GM21529 (cell line): ENCODE measurements around the gene DBN1.

Experiments used
- ATAC-seq: cut with Tn5 transposase; IDR thresholded peaks from one replicate; pipeline ENCODE4 v1.9.1; 2021; ENCODE audit not compliant: unreplicated experiment

Gene DBN1

DNA sequence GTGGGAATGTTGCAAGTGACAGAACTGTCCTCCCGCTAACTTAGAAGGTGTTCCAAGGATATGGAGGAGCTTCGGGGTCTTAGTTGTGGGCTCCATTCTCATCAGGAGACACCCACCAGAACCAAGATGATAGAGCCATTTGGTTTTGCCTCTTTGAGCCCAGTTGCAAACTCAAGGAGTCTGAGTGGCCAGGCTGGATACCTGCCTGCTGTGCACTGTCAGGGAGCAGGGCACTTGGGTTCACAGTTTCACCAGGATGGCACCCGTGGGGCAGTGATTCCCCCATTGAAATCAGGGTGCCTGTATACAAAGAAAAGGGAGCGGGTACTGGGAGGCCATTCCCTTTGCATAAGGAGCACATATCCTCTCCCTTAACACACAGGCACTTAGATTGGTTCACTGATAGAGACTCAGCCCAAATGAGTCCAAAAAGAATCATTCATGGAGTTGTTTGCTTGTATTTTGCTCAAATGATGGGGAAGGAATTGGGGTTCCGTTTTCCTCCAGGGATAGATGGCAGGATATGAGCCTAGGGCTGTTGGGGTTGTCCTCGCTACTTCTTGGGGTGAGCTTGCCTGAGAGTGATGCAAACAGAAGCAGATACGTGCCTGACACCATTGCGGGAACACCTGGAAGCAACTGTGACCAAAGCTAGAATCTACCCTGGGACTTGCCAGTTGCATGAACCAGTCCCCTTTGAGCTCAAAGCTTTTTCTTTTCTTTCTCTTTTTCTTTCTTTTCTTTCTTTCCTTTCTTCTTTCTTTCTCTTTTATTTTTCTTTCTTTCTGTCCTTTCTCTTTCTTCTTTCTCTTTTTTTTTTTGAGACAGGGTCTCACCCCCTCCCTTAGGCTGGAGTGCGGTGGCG lies 28.1 kb downstream of the DBN1 start:
- no peak for ATAC-seq

DNA sequence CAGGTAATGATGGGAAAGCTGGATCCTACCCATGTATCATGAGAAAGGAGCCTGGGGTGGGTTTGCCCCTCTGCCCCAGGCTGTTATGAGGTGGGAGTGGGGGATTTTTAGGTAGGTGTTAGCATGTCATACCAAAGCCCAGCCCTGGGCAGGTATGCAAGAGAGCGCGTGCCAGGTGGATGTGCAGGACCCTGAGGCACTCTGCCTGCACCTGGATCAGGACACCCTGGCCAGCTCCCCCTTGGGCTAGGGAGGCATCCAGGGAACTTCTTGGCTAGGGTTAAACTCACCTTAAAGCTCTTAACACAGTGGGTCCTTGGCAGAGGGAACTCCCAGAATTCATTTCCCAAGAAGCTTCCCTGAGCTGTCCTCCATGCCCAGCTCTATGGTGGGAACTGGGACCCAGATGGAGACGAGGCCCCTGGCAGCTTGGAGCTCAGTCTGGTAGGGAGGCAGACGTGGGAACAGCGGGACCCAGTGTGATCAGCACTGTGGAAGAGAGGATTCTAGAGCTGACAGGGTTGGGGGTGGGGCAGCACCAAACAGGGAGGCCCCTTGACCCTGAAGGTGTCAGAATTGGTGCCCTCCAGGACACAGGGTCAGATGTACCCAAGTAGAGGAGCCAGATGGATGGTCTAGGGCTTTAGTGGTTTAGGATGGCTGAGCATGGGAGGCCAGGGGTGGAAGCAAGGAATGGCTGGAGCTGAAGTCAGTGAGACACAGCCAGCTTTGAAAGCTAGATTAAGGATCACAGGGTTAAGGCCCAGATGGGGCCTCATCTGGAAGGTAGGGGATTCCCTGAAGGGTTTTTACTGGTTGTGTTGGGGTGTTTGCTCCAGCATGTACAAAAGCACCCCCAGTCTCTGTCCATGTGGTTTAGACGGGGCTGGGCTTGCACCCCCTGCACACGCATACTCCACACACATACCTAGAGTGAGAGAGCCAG lies 29.1 kb downstream of the DBN1 start:
- ATAC-seq, result no peak

DNA sequence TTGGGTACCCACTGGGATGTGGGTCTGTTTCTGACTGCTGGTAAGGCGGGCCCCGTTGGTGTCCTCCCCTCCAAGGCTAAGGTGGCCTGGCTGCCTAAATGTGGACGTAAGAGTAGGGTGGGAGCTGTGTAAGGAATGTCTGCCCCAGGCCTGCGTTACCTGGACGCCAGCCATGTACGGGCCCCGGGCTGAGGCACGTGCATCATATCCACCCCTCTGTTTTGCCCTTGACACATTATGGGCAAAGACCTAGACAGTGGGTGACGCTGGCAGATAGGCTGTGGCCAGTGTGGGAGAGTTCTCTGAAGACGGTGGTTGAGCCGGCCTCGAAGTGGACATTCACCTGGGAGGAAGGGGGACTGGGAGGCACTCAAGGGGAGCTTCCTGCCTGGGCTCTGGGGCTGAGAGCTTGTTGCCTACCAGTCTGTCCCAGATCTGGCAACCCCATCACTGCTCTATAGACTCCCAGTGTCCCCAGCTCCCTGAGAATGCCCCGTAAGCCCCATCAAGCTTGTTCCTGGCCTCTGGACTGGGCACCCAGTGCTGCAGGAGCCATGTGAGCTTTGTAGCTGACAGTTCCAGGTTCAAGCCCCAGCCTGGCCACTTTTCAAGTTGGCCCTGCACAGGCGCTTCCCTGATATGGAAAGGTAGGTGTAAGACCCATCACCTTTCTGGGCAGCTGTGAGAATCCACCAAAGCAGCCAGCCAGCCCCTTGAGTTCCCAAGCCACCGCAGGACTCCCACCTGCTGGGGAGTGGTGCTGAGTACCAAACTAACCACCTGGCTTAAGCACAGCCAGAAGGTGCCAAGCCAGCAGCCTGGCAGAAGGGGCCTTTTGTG lies 30.1 kb downstream of the DBN1 start:
- no peak for ATAC-seq

DNA sequence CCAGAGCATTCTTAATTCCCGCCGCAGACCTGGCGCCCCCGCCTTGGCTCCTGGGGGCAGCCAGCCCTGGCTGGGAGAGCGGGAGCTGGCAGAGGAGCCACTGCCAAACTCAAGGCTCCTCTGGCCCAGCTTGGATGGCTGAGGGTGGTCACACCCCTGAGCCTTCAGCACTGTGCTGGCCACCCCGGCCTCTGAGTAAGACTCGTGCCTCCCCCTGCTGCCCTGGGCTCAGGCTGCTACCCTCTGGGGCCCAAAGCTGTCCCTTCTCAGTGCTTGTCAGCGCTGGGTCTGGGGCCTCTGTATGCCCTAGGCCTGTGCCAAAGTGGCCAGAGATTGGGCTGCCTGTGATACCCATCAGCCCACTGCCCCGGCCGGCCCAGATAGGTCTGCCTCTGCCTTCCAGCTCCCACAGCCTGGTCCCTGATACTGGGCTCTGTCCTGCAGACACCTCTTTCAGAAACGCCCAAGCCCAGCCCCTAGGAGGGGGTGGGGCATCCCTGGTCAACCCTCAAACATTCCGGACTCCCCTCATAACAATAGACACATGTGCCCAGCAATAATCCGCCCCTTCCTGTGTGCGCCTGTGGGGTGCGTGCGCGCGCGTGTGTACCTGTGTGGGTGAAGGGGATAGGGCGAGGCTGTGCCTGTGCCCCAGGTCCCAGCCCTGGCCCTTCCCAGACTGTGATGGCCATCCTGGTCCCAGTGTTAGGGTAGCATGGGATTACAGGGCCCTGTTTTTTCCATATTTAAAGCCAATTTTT lies 31.2 kb downstream of the DBN1 start:
- no peak for ATAC-seq

DNA sequence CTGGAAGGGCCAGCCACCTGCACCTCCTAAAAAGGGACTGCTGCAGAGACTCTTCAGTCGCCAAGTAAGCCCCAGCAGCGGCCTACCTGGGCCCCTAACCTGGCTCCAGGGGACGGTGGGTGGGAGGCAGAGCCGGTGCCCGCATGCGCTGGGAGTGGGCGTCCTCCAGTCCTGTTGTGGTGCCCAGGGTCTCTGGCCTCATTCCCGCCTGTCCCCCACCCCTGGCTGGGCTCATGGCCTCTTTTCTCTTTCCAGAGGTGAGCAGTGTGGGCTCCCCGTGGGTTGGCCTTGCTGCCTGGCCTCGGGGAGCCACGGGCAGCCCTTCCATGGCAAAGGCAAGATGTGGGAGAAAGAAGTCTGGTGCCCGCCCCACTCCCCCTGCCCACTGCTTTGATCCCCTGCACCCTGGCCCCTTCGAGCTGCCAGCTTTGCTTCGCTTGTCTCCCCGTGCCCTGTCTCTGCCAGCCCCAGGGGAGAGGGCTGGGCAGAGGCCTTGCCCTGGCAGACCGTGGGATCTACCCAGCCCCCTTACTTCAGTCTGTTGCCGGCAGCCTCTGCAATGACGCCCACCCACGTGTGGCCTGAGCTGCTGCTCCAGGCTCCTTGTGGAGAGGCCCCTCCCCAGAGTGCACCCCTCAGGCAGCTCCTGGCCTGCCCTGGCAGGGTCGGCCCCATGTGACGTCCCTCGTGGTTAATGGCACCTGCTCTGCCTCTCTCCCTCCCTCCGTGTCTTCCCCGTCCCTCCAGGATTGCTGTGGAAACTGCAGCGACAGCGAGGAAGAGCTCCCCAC lies 32.2 kb downstream of the DBN1 start:
- ATAC-seq, result no peak

DNA sequence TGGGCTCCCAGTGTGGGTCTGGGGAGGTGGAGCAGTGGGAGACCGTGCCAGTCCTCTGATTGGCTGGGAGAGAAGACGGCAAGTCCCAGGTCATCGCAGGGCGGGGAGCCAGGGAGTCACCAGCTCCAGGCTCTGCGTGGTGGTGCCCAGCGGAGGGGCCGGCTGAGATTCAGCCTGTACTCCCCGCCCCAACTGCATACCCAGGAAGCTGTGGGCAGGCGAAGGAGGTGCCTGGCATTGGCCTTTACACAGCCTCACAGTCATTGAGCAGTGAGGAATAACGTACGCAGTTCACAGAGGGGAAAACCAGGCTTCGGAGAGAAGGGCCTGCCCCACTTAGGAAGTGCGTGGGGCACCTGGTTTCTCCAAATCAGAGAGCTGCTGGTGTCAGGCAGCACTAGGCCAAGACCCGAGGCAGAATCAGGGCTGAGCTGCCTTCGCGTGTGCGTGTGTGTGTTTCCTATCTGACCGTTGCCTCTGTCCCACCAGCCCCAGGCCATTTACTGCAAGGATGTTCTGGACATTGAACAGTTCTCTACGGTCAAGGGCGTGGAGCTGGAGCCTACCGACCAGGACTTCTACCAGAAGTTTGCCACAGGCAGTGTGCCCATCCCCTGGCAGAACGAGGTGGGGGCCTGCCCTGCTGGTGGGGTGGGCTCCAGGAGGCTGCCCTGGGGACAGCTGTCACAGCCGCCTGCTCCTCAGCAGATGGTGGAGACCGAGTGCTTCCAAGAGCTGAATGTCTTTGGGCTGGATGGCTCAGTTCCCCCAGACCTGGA lies 33.0 kb downstream of the DBN1 start:
- no peak for ATAC-seq

DNA sequence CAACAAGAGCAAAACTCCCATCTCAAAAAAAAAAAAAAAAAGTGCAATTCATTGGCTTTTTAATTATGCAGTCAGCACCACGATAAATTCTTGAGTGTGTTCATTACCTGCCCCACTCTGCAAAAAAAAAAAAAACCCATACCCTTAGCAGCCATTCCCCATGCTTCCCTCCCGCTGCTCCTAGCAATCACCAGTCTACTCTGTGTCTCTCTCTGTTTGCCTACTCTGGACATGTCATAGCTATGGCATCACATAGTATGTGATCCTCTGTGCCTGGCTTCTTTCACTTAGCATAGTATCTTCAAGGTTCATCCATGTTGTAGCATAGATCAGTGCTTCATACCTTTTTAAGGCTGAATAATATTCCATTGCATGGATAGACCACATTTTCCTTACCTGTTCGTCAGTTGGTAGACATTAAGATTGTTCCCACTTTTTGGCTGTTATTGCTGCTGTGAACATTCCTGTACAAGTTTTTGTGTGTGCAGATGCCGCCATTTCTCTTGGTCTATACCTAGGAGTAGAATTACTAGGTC lies 33.8 kb downstream of the DBN1 start:
- no peak for ATAC-seq

DNA sequence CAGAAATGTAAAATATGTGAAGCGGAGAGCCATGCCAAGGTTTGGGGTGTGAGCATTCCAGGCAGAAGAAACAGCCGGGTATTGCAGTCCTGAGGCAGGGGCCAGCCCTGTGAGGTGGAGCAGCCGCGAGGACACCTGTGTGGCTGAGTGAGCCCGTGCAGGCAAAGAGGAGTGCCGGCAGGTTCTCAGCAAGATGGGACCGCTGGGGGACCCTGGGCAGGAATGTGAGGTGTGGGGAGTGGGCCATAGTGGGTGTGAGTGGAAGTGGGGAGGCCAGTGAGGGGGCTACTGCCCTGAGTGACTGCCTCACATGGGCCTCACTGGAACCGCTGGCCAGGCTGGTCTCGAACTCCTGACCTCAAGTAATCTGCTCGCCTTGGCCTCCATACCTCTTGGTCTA lies 35.0 kb downstream of the DBN1 start:
- ATAC-seq, result no peak

DNA sequence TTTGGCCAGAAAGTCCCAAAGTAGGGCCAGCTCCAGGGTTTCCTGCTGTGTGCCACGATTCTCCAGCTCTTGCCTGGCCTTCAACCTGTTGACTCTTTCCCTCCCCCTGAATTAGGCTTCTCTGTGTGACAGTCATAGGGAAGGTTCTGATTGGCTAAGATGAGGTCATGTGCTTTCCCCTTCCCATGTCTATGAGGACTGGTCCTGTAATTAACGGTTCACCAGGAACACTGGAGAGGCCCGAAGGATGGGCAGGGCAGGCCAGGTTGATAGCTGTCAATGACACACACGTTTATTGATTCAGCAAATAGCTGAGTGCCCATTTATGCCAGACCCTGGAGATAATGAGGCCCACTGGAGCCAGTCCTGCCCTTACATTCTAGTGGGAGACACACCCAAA lies 35.8 kb downstream of the DBN1 start:
- no peak for ATAC-seq

DNA sequence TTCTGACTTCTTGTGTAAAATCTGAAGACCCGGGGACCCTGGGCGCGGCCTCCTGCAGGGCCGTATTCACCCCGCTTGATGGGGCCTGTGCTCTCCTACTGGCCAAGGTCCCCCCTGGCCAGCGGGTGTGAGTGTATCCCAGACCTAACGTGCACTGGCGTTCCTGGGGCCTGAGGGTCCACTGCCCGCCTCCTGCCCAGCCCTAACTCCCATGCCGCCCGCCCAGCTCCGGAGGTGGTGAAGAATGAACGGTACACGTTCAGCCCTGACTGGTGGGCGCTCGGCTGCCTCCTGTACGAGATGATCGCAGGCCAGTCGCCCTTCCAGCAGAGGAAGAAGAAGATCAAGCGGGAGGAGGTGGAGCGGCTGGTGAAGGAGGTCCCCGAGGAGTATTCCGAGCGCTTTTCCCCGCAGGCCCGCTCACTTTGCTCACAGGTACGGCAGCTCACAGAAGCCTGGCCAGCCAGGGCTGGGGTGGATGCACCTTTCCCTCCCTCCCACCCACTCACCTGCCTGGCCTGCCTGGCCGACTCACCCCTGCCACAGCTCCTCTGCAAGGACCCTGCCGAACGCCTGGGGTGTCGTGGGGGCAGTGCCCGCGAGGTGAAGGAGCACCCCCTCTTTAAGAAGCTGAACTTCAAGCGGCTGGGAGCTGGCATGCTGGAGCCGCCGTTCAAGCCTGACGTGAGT lies 37.4 kb downstream of the DBN1 start:
- ATAC-seq, result no peak

DNA sequence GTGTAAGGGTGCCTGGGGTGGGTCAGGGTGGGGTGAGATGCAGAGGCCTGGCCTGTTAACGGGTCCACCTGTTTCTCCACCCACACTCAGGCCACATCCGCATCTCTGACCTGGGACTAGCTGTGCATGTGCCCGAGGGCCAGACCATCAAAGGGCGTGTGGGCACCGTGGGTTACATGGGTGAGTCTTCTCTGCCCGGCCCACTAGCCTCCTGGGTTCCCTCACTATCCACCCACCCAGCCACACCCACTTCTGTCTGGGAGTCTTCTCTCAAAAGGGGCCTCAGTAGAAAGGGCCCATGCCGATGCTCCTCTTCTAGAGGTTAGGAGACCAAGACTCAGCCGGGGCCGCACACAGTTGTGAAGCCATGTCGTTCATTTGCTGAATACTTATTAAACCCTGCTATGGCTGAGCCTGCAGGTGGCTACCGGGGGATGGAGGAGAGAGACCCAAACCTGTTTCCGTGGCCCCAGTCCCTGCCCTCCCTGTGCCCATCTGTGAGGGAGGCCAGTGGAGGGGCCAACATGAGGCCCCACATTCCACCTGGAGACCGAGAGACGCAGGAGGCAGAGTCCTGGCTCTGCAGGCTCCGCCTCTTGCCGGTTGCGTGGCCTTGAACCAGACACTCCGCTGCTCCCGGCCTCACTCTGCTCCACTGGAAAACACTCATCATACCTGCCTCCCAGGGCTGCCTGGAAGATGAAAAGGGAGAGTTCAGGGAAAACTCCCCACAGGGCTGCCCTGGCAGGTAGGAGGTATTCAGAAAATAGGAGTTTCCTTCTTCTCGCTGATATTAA lies 38.3 kb downstream of the DBN1 start:
- no peak for ATAC-seq

DNA sequence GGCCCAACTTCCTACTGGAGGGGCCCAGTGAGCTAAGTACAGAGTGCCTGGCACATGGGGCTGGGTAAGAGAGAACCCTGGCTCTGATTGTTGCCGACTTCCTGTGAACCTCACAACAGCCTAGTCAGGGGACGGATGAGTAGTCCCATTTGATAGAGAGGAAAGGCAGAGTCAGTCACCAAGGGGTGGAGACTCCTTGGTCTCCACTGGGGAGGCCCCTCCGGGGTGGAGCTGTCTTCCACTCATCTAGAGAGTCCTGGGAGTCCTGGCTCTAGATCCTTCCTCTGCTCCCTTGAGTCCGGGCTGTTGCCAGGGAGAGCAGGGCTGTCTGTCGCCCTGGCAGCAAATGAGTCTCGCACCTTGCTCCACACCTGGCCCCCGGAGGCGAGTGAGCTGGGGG lies 39.0 kb downstream of the DBN1 start:
- ATAC-seq, result no peak

DNA sequence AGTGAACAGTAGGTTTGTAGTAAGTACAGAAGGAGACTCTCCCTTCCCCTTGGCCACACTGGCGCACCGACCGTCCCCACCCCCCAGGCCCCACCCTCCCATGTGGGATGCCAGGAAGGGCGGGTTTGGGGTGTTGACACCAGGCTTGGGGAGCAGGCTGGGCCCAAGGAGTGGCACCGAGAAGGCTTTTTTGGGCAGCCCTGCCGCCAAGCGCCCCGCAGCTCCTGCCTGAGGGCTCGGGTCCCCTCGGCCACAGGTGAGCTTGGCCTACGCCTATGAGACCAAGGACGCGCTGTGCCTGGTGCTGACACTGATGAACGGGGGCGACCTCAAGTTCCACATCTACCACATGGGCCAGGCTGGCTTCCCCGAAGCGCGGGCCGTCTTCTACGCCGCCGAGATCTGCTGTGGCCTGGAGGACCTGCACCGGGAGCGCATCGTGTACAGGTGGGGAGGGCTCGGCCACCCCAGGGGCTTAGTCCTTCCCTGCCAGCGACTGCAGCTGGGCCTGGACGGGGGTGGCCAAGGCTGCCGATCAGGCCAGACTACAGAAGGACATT lies 39.7 kb downstream of the DBN1 start:
- ATAC-seq, result no peak

DNA sequence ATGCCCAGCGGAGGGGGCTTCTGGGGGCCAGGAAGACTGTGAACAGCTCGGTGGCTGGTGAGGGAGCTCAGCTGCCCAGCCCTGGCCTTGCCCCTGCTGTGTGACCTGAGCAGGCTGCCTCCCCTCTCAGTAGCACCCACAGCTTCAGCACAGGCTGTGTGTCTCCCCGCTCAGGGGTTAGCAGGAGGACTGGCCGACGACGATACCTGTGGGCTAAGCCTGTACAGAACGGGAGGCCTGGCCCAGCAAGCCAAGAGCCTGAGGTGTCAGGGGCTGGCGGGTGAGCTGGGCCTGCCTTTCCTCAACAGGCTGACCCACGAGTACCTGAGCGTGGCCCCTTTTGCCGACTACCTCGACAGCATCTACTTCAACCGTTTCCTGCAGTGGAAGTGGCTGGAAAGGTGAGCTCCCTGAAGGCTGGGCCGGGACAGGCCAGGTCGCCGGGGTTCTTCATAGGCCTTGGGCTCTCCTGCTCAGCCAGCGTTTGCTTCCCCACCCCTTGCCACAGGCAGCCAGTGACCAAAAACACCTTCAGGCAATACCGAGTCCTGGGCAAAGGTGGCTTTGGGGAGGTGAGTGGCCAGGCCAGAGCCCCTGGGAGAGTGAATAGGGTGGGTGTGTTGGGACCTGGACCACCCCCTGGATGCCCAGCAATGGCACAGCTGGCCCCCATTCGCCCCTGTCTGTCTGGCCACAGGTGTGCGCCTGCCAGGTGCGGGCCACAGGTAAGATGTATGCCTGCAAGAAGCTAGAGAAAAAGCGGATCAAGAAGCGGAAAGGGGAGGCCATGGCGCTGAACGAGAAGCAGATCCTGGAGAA lies 40.4 kb downstream of the DBN1 start:
- no peak for ATAC-seq

DNA sequence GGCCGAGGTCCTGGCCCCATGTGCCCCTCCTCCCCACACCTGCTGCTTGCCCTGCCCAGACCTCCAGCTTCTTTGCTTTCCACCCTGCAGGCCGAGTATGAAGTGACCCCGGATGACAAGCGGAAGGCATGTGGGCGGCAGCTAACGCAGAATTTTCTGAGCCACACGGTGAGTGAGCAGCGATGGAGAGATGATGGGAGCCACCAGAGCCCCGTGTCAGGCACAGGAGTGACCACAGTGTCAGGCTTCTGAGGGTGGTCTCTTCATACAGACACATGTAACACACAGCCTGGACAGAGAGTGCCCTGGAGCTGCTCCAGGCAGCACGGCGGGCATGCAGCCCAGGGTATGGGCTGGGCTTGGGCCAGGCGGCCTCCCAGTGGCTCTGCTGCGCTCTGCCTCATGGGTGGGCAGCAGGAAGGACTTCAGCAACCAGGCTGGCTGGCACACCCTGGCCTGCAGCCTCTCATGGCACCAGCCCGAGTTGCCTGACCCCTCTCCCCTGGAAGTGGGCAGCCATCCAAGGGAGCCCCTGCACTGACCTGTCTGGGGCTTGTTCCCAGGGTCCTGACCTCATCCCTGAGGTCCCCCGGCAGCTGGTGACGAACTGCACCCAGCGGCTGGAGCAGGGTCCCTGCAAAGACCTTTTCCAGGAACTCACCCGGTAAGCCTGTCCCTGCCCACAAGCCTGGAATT lies 41.1 kb downstream of the DBN1 start:
- ATAC-seq, result no peak
